CD4-positive, alpha-beta T cell treated with Interleukin-17A for 4 hours (primary cell): ENCODE data around the gene ITGAE.
A peak's percentile ranks its signal among the peaks of the same experiment; 100 is the strongest.
"Not testable (repeated sequence)": the region's sequence is repeated elsewhere in the genome, so short reads cannot be mapped to it uniquely, and the experiment has no call there.

Source experiments
- DNase-seq: peaks from one replicate; pipeline ENCODE4 v3.0.0-alpha.2; 2020; ENCODE audit warnings: mixed read lengths

ITGAE gene

DNA sequence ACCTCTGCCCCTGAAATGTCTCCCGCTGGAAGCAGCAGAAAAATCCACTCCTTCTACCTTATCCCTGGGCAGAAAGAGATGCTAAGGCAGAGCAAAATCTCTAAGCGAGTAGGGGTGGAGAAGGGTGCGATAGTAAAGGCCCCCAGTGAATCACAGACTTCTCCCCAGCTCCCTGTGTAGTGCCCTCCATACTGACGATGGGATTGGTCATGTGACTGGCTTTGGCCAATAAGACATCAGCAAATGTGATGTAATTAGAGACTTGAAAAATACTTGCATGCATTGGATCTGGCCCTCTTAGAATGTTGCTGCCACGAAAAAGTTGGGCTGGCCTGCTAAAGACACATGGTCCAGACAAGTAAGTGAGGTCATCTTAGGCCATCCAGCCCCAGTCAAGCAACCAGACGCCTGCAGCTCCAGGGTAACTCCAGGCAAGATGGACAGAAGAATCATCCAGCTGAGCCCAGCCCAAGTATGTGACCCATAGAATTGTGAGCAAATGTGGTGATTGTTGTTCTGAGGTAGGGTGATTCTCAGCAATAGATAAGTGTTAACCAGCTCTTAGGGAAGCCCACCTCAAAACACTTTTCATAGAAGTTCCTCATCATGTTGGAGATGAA, 41.3 kb downstream of the ITGAE start:
- no peak for DNase-seq

DNA sequence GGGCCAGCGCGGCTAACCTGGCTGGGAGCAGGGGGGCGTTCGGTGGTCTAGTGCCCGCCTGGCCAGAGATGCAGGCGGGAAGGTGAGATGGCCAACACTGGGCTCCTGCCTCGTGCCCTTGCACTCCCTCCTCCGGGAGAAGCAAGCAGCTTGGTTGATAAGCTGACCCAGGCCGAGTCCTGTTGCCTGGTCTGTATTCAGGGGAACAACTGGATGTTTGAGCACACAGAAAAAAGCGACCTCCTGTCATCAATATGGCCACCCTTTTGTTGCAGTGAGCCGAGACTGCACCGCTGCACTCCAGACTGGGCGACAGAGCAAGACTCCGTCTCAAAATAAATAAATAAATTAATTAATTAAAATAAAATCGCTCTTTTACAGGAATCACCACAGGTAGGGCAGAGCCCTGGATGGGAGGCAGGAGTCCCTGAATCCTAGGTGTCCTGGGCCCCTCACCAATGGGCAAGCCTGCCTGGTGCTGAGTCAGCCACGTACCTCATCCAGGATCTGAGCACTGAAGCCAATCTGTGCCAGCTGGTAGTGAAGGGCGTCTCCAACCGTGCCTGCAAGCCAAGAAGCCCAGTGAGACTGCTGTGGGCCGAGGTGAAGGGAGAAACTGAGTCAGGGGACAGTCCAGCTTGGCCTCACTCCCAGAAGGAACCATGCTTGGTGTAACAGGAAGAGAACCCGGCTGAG, 45.5 kb downstream of the ITGAE start:
- DNase-seq: no peak

DNA sequence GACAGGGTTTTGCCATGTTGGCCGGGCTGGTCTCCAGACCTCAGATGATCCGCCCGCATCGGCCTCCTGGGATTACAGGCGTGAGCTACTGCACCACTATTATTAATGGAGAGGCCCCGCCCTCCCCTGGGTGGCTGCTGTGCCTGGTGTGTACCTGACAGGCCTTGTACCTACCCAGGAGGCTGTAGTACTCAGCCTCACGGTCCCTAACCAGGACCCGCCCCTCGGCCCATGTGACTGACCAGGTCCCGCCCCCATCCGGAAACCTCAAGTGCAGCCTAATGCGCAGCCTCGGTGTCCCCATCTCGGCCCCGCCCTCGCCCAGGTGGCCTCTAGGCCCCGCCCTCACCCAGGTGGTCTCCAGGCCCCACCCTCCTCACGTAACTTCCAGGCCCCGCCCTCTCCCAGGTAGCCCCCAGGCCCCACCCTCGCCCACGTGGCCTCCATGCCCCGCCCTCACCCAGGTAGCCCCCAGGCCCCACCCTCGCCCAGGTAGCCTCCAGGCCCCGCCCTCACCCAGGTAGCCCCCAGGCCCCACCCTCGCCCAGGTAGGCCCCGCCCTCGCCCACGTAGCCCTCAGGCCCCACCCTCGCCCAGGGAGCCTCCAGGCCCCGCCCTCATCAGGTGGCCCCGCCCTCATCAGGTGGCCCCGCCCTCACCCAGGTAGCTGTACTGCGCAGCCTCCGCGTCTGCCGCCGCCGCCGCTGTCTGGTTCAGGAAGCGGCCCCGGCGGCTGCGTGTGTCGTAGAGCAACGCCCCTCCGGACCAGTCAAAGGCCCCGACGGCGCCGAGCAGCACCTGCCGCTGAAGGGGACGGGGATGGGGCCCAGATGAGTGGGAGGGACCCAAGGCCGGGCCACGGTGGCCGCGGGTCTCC, 46.3 kb downstream of the ITGAE start:
- peak; percentile 82 for DNase-seq

DNA sequence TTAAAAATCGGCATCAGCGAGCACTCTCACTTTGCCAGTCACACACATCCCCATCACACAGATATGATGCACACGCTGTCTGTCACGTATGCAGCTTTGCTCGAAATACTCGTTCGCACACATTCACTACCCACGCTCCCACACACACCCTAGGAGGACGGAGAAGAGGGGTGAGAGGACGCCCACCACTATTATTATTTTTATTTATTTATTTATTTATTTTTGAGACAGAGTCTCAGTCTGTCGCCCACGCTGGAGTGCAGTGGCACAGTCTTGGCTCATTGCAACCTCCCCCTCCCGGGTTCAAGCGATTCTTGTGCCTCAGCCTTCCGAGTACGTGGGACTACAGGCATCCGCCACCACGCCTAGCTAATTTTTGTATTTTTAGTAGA, 46.9 kb downstream of the ITGAE start:
- no peak for DNase-seq

DNA sequence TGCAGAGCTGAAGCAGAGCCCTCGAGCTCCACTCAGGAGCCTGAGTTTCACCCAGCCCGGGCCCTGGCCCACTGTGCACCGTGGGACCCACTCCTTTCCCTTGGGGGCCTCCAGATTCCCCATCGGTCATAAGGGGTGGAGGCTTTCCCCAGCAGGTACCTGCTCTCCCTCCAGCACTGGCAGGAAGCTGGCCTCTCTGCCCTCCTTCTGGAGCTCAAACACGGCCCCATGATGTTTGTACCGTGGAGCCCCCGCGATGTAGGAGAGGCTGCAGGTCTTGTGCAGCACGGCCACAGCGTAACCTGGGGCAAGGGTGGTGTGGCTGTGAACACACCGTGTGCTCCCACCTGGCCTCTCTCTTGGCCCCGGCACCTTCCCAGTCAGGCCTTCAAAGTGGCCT, 47.4 kb downstream of the ITGAE start:
- DNase-seq: no peak

DNA sequence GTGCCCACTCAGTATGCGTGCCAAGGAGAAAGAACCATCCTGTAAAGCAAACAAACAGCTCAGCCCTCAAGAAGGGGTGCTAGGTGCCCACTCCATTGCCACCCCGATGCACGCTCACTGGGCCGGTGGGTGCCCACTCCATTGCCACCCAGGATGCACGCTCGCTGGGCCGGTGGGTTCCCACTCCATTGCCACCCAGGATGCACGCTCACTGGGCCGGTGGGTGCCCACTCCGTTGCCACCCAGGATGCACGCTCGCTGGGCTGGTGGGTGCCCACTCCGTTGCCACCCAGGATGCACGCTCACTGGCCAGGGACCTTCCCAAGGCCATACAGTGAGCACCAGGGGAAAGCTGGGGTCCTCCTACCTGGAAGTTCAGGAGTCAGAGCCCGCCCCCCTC, 49.2 kb downstream of the ITGAE start:
- DNase-seq: no peak

DNA sequence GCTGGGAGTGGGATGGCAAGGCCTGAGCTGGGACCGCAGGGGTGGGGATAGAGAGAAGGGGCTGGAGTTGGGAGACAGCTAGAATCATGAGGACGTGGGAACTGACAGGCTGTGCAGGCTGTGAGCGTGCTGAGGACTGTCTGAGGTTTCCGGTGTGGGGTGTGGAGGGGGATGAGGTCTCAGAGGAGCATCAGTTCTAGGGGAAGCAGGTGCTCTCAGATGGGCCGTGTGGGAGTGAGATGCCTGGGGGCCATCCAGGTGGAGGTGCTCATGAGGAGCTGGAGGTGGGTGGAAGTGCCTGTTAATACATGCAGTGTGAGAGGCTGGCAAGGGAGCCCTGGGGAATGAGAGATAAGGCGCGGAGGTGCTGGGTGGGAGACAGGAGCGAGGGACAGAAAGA, 50.1 kb downstream of the ITGAE start:
- peak; percentile 76 for DNase-seq

DNA sequence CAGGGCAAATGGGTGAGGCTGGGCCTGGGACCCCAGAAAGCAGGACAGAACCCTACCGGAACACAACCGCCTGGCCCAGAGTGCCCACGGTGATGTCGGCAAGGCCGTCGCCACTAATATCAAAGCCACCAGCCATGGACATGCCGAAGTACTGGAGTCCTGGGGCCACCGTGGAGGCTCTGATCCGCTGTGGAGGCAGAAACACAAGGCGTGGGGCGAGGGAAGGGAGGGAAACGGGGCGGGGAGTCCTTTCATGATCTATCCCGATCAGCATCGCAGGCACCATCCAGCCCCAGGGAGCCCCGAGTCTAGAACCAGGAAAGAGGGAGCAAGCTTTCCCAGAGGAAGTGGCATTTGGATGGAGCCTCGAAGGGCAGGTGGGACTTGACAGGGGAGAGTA, 50.7 kb downstream of the ITGAE start:
- DNase-seq: no peak

DNA sequence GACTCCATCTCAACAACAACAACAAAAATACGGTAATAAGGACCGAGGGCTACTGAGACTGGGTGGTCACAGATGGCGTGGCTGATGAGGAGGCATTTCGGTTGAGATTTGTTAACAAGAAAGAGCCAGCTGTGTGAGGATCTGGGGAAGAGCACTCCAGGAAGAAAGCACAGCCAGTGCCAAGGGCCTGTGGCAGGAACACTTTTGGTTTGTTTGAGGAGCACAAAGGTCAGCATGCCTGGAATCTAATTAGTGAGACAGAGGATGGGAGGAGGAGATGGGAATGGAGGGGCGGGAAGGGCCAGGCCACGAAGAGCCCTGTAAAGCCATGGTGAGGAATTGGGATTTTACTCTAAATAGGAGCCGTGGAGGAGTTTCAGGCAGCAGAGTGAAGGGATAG, 52.4 kb downstream of the ITGAE start:
- DNase-seq: no peak

DNA sequence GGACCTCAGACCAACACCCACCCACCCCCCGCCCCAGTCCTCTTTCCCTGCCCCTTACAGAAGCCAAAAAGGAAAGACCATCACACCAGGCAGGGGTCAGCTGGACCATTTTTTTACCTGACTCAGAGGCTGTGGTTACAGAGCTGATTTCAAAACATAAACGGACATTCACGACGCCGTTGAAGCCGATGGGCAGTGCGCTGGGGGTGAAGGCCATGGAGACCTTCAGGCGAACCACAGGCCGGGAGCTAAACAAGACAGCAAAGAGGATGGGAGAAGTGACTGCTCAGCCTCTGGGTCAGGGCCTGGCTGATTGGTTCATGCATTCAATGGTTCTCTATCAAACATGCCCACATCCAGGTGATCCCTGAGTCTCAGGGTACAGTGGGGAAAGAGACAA, 53.2 kb downstream of the ITGAE start:
- DNase-seq: no peak

DNA sequence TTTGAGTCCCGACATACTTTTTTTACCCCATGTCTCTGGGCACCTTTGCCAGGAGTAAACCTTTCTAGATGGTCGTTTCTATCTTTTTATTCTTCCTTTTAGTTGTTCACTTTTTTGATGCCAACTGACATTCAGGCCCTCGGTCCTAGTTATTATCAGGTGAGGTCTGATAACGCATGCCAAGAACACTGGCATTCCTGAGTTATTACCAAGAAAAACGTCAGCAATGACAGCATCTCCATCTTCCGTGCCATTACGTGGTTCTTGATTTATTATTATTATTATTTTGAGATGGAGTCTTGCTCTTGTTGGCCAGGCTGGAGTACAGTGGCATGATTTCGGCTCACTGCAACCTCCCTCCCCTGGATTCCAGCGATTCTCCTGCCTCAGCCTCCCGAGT, 55.9 kb downstream of the ITGAE start:
- DNase-seq: no peak

DNA sequence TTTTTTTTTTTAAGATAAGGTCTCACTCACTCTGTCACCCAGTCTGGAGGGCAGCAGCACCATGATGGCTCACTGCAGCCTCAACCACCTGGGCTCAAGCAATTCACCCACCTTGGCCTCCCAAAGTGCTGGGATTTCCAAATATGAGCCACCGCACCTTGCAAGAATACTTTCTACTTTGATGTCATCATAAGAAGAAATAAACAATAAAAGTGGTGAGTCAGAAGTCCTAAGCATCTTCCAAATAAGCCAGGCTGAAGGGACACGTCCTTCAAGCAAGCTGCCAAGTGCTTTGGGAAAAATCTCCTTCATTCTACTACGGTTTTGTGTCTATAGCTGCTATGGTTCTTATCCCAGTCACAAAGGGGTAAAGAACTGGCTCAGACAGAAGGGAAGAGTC, 57.0 kb downstream of the ITGAE start:
- DNase-seq: no peak

DNA sequence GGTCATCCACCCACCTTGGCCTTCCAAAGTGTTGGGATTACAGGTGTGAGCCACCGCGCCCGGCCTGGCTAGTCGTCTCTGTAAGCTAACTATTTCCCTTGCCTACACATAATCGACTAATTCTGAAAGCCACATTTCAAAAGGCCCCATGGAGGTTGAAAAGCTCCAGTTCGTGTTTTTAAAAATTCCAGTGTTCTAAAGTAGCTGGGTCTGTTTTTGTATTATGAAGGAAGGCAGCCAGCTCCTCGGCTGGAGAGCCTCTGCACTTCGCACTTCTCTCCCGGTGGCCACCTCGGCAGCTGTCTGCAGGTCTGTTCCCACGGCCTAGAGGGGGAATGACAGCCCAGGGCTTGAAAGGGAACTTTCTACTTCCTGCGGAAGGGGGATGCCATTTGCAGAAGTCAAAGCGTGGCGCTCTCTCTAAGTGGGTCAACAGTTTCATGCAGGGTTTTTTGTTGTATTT, 60.3 kb downstream of the ITGAE start:
- peak; percentile 69 for DNase-seq

DNA sequence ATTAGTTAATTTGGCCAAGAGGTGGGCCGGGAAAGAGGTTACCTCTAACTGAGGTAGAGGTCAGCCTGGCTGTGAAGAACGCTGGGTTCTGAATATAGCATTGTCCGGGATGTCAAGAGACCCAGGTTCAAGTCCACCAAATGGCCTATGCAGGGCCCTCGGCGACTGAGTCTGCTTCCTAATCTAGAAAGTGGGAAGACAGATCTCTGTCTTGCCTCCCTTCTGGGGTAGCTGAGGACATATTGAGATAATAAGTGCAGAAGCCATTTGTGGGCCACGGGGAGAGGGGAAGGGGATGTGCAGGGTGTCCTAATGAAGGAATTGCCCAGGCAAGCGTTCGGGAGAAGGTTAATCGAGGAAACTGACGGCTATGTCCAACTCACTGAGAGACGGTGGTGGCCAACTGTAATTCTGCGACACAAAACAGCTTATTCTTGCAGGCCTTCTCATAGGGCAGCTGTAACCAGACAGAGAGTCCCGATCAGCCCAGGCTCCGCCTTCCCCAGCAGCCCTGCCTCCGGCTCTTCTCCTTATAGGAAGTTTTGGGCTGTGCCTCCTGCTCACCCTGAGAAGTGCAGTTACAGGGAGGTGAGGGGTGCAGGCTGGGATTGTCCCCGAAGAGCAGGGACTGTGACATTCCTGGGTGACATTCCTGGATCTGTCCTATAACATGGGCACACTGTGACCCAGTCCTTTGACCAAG, 61.4 kb downstream of the ITGAE start:
- no peak for DNase-seq

DNA sequence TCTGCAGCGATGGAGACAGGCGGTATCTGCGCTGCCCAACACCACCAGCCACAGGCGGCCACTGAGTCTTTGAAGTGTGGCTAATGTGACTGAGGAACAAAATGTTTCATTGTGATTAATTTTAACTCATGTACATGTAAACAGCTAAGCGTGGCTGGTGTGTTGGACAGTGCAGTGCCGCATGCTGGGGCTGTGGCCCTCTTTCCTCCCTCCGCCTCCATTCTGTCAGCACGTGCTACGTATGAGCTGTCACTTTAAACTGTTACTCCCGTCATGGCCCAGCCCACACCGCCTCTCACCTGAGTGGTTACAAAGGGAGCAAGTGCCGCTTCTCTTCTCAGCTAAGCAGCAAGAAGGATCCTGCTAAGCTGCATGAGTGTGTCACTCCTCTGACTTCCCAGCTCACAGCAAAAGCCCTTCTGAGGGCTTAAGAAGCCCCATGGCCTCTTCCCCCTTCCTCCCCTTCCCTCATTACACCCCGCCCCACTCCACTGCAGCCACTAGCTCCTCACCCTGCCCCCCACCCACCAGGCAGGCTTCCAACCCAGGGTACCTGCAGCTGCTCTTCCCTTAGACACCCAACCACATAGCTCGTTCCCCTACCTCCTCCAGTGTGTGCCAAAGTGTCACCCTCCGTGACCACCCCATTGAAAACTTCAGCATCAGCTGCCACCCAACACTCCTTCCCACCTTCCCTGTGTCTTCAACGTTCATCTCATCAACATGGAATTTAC, 62.3 kb downstream of the ITGAE start:
- DNase-seq: peak; percentile 83

DNA sequence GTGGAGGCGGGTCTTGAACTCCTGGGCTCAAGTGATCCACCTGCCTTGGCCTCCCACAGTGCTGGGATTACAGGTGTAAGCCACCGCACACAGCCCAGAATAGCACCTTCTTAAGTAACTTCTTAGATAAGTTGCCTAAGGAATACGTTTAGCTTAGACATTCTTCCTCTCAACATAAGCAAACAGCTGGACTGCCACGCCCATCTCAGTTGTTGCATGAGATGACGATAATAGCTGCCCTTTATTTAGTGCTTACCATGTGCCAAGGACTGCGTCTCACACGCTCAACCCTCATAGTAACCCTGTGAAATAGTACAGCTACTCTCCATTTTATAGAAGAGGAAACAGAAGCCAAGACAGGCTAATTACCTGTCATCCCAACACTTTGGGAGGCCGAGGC, 65.5 kb downstream of the ITGAE start:
- no peak for DNase-seq

DNA sequence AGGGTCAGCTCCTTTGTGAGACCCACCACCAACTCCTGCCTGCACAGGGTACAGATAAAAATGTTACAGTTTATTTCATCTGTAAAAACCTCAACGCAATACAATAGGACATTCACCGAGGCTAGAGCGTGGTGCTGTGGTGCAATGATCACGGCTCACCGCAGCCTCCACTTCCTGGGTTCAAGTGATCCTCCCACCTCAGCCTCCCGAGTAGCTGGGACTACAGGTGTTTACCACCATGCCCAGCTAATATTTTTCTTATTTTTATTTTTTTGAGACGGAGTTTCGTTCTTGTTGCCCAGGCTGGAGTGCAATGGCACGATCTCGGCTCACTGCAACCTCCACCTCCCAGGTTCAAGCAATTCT, 66.1 kb downstream of the ITGAE start:
- not testable (repeated sequence) for DNase-seq

DNA sequence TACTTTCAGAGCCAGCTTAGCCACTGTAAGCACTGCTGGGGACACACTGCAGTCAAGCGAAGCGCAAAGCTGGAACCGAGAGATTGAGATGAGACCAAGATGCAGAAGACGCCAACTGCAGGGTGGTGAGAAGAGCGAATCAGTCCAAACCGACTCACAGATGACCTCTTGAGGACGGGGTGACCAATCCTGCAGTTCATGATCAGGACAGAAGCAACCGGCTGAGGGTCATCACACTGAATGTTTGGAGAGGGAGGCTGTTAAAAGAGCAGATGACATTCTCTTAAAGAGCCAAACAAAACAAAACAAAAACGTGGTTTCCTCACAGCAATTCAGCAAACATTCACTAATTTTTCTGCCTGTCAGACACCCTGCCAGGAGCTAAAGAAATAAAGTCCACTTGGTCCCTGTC, 68.8 kb downstream of the ITGAE start:
- DNase-seq: no peak

DNA sequence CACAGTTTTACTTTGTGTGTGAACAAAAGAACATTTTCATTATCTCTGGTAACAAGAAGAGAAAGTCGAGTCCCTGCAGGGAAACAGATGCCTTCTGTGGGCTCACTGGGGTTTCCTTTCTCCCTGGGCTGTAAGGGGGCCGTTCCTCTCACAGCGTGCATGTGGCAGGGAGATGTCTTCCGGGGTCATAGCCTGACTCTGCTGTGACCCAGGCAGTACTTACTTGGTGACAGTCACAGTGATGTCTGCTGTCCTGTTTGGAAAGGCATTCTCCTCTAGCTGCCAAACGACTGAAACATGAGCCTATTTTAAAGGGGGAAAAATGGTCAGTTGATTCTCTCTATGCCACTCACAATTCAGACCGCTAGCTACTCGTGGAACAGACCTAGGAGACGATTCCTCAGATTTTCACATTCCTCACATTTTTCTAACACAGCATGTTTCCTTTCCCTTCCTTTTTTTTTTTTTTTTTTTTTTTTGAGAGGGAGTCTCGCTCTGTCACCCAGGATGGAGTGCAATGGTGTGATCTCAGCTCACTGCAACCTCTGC, 70.0 kb downstream of the ITGAE start:
- DNase-seq: no peak

DNA sequence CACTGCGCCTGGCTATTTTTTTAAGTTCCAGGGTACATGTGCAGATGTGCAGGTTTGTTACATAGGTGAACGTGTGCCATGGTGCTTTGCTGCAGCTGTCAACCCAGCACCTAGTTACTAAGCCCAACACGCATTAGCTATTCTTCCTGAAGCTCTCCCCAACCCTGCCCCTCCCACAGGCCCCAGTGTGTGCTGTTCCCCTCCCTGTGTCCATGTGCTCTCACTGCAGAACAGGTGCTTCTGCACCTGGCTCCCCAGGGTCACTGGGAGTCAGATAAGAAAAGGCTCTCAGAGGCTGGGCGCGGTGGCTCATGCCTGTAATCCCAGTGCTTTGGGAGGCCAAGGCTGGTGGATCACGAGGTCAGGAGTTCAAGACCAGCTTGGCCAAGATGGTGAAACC, 71.1 kb downstream of the ITGAE start:
- DNase-seq: no peak

DNA sequence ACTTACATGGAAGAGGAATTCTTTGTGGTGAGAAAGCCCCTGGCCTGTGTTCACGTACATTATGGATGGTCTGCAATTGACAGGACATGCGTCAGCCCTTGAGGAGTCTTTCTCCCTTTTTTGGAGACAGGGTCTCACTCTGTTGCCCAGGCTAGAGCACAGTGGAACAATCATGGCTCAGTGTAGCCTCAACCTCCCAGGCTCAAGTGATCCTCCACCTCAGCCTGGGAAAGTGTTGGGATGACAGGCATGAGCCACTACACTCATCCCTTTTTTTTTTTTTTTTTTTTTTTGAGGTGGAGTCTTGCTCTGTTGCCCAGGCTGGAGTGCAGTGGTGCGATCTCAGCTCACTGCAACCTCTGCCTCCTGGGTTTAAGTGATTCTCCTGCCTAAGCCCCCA, 72.9 kb downstream of the ITGAE start:
- DNase-seq: not testable (repeated sequence)

DNA sequence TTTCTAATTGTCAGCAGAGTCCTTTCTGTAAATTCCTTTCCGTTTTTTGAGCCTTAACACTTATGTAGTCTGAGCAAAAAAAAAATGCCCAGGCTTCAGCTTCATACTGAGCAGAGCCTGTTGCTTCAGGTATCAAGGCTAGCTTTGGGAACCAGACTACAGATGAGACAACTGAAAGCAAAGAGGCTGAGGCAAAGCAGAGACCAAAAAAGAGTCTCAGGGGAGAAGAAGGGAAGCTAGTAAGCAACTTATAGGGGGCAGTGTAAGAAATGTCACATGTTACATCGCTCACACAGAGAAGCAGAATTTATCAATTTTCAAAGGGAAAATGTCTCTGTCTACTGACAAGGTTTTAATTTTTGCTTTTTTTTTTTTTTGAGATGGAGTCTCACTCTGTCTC, 73.9 kb downstream of the ITGAE start:
- no peak for DNase-seq
